Measurements from ENCODE around the gene SURF2.

Gene SURF2

GRCh38 chr9:133354766-133355165, 1.6 kb upstream of the SURF2 start:
- no peak for DNase-seq (ENCODE audit: low read depth)

GRCh38 chr9:133355881-133356357, 431 bp upstream of the SURF2 start:
- no peak for DNase-seq (ENCODE audit: low read depth)

GRCh38 chr9:133357656-133358055, 1.3 kb downstream of the SURF2 start:
- DNase-seq (ENCODE audit: low read depth) = no peak

- DNase-seq (ENCODE audit: low read depth) = no peak
Measured at GRCh38 chr9:133359399-133360175, 3.2 kb downstream of the SURF2 start.

- DNase-seq (ENCODE audit: low read depth) = no peak
Measured at GRCh38 chr9:133360400-133361393, 4.3 kb downstream of the SURF2 start.

GRCh38 chr9:133361507-133362092, 5.2 kb downstream of the SURF2 start:
- DNase-seq (ENCODE audit: low read depth) = no peak

GRCh38 chr9:133362359-133363044, 6.2 kb downstream of the SURF2 start:
- no peak for DNase-seq (ENCODE audit: low read depth)

GRCh38 chr9:133366435-133366834, 10.1 kb downstream of the SURF2 start:
- DNase-seq (ENCODE audit: low read depth) = no peak

- DNase-seq (ENCODE audit: low read depth) = no peak
Measured at GRCh38 chr9:133367221-133367620, 10.9 kb downstream of the SURF2 start.

GRCh38 chr9:133367778-133368177, 11.4 kb downstream of the SURF2 start:
- no peak for DNase-seq (ENCODE audit: low read depth)

GRCh38 chr9:133368249-133368881, 12.0 kb downstream of the SURF2 start:
- no peak for DNase-seq (ENCODE audit: low read depth)

GRCh38 chr9:133369422-133369821, 13.1 kb downstream of the SURF2 start:
- no peak for DNase-seq (ENCODE audit: low read depth)

GRCh38 chr9:133369933-133370332, 13.6 kb downstream of the SURF2 start:
- DNase-seq (ENCODE audit: low read depth) = no peak

GRCh38 chr9:133370685-133371084, 14.3 kb downstream of the SURF2 start:
- DNase-seq (ENCODE audit: low read depth) = no peak

GRCh38 chr9:133371261-133371711, 14.9 kb downstream of the SURF2 start:
- DNase-seq (ENCODE audit: low read depth) = no peak

- DNase-seq (ENCODE audit: low read depth) = no peak
Measured at GRCh38 chr9:133372144-133372543, 15.8 kb downstream of the SURF2 start.

- peak; percentile 46 for DNase-seq (ENCODE audit: low read depth)
Measured at GRCh38 chr9:133374612-133375115, 18.3 kb downstream of the SURF2 start.

GRCh38 chr9:133375116-133375723, 18.9 kb downstream of the SURF2 start:
- no peak for DNase-seq (ENCODE audit: low read depth)

- peak; percentile 70 for DNase-seq (ENCODE audit: low read depth)
Measured at GRCh38 chr9:133375724-133376654, 19.6 kb downstream of the SURF2 start, which contains the start of the genes STKLD1 and SURF4. STKLD1 (plus strand) TSS chr9:133376366; CDS start chr9:133376474, 108 bp downstream. SURF4 (minus strand) TSS chr9:133376060; CDS start chr9:133375969, 91 bp downstream.

All from HS-5 (cell line).